ENCODE data around the gene MPP2.
"Not testable (repeated sequence)": the region's sequence is repeated elsewhere in the genome, so short reads cannot be mapped to it uniquely, and the experiment has no call there.

MPP2 gene

GRCh38 chr17:43928609-43929008, 21.3 kb upstream of the MPP2 start:
- no peak for DNase-seq (ENCODE audit: low read depth)

GRCh38 chr17:43927929-43928328, 20.6 kb upstream of the MPP2 start:
- DNase-seq (ENCODE audit: low read depth), result not testable (repeated sequence)

- no peak for DNase-seq (ENCODE audit: low read depth)
Measured at GRCh38 chr17:43927060-43927864, 19.9 kb upstream of the MPP2 start.

- DNase-seq (ENCODE audit: low read depth), result no peak
Measured at GRCh38 chr17:43924558-43924957, 17.2 kb upstream of the MPP2 start.

- no peak for DNase-seq (ENCODE audit: low read depth)
Measured at GRCh38 chr17:43920500-43921095, 13.3 kb upstream of the MPP2 start.

GRCh38 chr17:43918026-43918389, 10.7 kb upstream of the MPP2 start:
- no peak for DNase-seq (ENCODE audit: low read depth)

GRCh38 chr17:43917348-43918025, 10.2 kb upstream of the MPP2 start:
- peak; percentile 24 for DNase-seq (ENCODE audit: low read depth)

- no peak for DNase-seq (ENCODE audit: low read depth)
Measured at GRCh38 chr17:43917016-43917347, 9.6 kb upstream of the MPP2 start.

- DNase-seq (ENCODE audit: low read depth), result no peak
Measured at GRCh38 chr17:43916385-43916784, 9.0 kb upstream of the MPP2 start.

- no peak for DNase-seq (ENCODE audit: low read depth)
Measured at GRCh38 chr17:43915559-43915958, 8.2 kb upstream of the MPP2 start.

- DNase-seq (ENCODE audit: low read depth), result no peak
Measured at GRCh38 chr17:43914451-43914850, 7.1 kb upstream of the MPP2 start.

- no peak for DNase-seq (ENCODE audit: low read depth)
Measured at GRCh38 chr17:43913584-43913983, 6.2 kb upstream of the MPP2 start.

GRCh38 chr17:43912635-43913304, 5.4 kb upstream of the MPP2 start:
- no peak for DNase-seq (ENCODE audit: low read depth)

- no peak for DNase-seq (ENCODE audit: low read depth)
Measured at GRCh38 chr17:43911904-43912303, 4.6 kb upstream of the MPP2 start.

- no peak for DNase-seq (ENCODE audit: low read depth)
Measured at GRCh38 chr17:43909537-43910231, 2.3 kb upstream of the MPP2 start.

GRCh38 chr17:43907998-43908721, 824 bp upstream of the MPP2 start:
- DNase-seq (ENCODE audit: low read depth), result peak; percentile 12

GRCh38 chr17:43906951-43907424, 348 bp downstream of the MPP2 start:
- DNase-seq (ENCODE audit: low read depth), result no peak

GRCh38 chr17:43905985-43906852, 1.1 kb downstream of the MPP2 start:
- peak; percentile 26 for DNase-seq (ENCODE audit: low read depth)

- no peak for DNase-seq (ENCODE audit: low read depth)
Measured at GRCh38 chr17:43905400-43905984, 1.8 kb downstream of the MPP2 start.
